Vagina (tissue), 2 donors: ENCODE measurements around the gene CCDC160.

Experiments used
- POLR2A ChIP-seq, 2 donors: fragments of 450-650 bp; IDR thresholded peaks; one replicate each; pipeline ENCODE4 v1.6.1; 2017; ENCODE audit warnings: antibody characterized with exemption in 2 of 2, mild to moderate bottlenecking in 2 of 2, moderate library complexity in 2 of 2
- TF ChIP-seq, protein P1 (sequence below), 3 experiments: fragments of 450-650 bp in 2 of 3; fragments of 200-600 bp in 1 of 3; sonication (generic) in 1 of 3; IDR thresholded peaks; one replicate each; pipeline ENCODE4 v1.5.1; 2017 to 2019; ENCODE audit warnings: antibody characterized with exemption in 3 of 3, mild to moderate bottlenecking in 2 of 3, moderate library complexity in 2 of 3

DNA sequence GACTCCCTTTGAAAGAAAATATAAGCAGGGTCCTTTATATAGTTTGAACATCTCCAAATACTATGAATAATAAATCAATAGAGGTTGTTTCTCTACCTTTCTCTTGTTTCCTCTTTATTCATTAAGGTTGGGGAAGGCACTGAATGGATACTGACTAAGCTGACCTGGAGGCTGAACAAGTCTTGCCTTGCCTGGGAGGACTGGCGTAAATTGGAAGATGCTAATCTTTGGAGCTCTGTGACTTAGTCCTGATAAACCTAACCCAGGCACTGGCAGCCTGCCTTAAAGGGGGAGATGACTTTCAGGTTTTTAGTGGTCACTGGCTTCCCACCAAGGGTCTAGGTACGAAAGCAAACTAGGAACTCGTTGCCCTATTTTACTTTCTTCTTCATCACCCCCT, 10.5 kb downstream of the CCDC160 start:
- TF ChIP-seq, protein P1, sequence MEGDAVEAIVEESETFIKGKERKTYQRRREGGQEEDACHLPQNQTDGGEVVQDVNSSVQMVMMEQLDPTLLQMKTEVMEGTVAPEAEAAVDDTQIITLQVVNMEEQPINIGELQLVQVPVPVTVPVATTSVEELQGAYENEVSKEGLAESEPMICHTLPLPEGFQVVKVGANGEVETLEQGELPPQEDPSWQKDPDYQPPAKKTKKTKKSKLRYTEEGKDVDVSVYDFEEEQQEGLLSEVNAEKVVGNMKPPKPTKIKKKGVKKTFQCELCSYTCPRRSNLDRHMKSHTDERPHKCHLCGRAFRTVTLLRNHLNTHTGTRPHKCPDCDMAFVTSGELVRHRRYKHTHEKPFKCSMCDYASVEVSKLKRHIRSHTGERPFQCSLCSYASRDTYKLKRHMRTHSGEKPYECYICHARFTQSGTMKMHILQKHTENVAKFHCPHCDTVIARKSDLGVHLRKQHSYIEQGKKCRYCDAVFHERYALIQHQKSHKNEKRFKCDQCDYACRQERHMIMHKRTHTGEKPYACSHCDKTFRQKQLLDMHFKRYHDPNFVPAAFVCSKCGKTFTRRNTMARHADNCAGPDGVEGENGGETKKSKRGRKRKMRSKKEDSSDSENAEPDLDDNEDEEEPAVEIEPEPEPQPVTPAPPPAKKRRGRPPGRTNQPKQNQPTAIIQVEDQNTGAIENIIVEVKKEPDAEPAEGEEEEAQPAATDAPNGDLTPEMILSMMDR (IDR thresholded peaks at IDR 0.05): no peak
- no peak for TF ChIP-seq POLR2A (IDR thresholded peaks at IDR 0.05)
